Esophagus muscularis mucosa (tissue), 4 donors: ENCODE measurements around the gene CKLF. TPM values are rescaled to one million over a fixed set of nuclear protein-coding genes. Genes with fewer than 3 reads are reported as not detected.

ENCODE experiments used
- DNase-seq: peaks from one replicate; pipeline ENCODE4 v3.0.0-alpha.2; 2017; ENCODE audit errors: extremely low spot score
- H3K27ac ChIP-seq, 4 donors: fragments of 200-600 bp; sonication (generic); replicated peaks in 1 of 4; 1 replicate in 3 of 4; 2 replicates in 1 of 4; pipeline ENCODE4 v1.5.1; 2016 to 2019; ENCODE audit warnings: mild to moderate bottlenecking in 1 of 4
- H3K27me3 ChIP-seq, 4 donors: fragments of 200-600 bp; sonication (generic); one replicate each; pipeline versions ENCODE4 v1.5.1 to v1.6.0; 2016 to 2019
- H3K36me3 ChIP-seq, 4 donors: fragments of 200-600 bp; sonication (generic); one replicate each; pipeline ENCODE4 v1.5.1; 2016 to 2019
- H3K4me1 ChIP-seq, 4 donors: fragments of 200-600 bp; sonication (generic); one replicate each; pipeline ENCODE4 v1.5.1; 2016 to 2019
- H3K4me3 ChIP-seq, 4 donors: fragments of 200-600 bp; sonication (generic); 1 replicate in 2 of 4; 2 replicates in 2 of 4; pipeline ENCODE4 v1.5.1; 2016 to 2019; ENCODE audit warnings: mild to moderate bottlenecking in 4 of 4, moderate library complexity in 1 of 4
- H3K9me3 ChIP-seq, 4 donors: fragments of 200-600 bp; sonication (generic); 1 replicate in 3 of 4; 2 replicates in 1 of 4; pipeline ENCODE4 v1.5.1; 2016 to 2019
- EP300 ChIP-seq: sonication (generic); formaldehyde crosslinking; IDR thresholded peaks from one replicate; pipeline ENCODE4 v1.6.1; 2017; ENCODE audit warnings: antibody characterized with exemption
- POLR2A ChIP-seq: fragments of 450-650 bp; IDR thresholded peaks from one replicate; pipeline ENCODE4 v1.6.1; 2017; ENCODE audit warnings: antibody characterized with exemption, moderate library complexity, mild to moderate bottlenecking, low read depth
- POLR2AphosphoS5 ChIP-seq, 2 donors: sonication (generic); formaldehyde crosslinking; IDR thresholded peaks; one replicate each; pipeline ENCODE4 v1.6.1; 2017; ENCODE audit warnings: antibody characterized with exemption in 2 of 2
- WGBS: methylation state at CpG from one replicate; pipeline ENCODE4 v1.1.5; 2018; 5-methylcytosine and 5-hydroxymethylcytosine counted together
- intact Hi-C: fragments of 100-400 bp; cut with DNase I; formaldehyde crosslinking; loops from one replicate; pipeline ENCODE4 v1.15.1; 2023
- total RNA-seq, 4 donors: library from RNA; depleted of rRNA; stranded (reverse); fragments of >200 nt; gene quantifications; one replicate each; pipeline versions ENCODE4 v1.1.0 to v1.2.1, GENCODE V29; 2016
- TF ChIP-seq, protein P1 (sequence below), 3 experiments: fragments of 200-600 bp in 2 of 3; fragments of 450-650 bp in 1 of 3; sonication (generic) in 2 of 3; IDR thresholded peaks; one replicate each; pipeline ENCODE4 v1.5.1; 2017 to 2019; ENCODE audit warnings: antibody characterized with exemption in 3 of 3, mild to moderate bottlenecking in 2 of 3, moderate library complexity in 1 of 3

CKLF gene
- total RNA-seq, 4 donors from 2014 or later = 18.1 to 28.2 (median 24.2) TPM

- peak overlapping the region; percentile 81 to 94 (median 89) for H3K27ac ChIP-seq
- H3K4me3 ChIP-seq = no peak overlapping the region
- H3K27me3 ChIP-seq = no peaks in the 10 kb centered on the region
- intact Hi-C loops = no loop called here
- WGBS = 64% methylated on average over 11 of the region's 12 CpGs
- TF ChIP-seq POLR2A = no peak
- TF ChIP-seq, protein P1, sequence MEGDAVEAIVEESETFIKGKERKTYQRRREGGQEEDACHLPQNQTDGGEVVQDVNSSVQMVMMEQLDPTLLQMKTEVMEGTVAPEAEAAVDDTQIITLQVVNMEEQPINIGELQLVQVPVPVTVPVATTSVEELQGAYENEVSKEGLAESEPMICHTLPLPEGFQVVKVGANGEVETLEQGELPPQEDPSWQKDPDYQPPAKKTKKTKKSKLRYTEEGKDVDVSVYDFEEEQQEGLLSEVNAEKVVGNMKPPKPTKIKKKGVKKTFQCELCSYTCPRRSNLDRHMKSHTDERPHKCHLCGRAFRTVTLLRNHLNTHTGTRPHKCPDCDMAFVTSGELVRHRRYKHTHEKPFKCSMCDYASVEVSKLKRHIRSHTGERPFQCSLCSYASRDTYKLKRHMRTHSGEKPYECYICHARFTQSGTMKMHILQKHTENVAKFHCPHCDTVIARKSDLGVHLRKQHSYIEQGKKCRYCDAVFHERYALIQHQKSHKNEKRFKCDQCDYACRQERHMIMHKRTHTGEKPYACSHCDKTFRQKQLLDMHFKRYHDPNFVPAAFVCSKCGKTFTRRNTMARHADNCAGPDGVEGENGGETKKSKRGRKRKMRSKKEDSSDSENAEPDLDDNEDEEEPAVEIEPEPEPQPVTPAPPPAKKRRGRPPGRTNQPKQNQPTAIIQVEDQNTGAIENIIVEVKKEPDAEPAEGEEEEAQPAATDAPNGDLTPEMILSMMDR (IDR thresholded peaks at IDR 0.05) = peak; percentile 14 to 30 (median 25)
- H3K9me3 ChIP-seq = no peaks in the 10 kb centered on the region
- H3K4me1 ChIP-seq = peaks cover 75 to 85% (median 82%) of the 10 kb centered on the region in 4 donors
- DNase-seq = no peak
- H3K36me3 ChIP-seq = peaks cover 0 to 46% (median 27%) of the 10 kb centered on the region in 4 donors
Measured at GRCh38 chr16:66515596-66516508, 36.5 kb upstream of the CKLF start.

DNA sequence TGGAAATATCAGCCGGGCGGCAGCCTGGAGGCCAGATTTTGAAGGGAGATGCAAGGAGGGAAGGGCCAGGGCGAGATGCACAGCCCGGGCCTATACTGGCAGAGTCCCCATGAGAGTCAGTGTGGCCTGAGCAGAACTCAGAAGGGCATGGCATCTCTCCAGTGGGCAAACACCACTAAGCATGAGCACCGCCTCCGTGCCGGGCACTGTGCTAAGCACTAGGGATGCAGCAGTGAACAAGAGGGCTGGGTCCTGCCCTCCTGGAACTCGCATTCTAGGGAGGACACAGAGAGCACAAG lies 35.9 kb upstream of the CKLF start:
- H3K36me3 ChIP-seq = peaks cover 0 to 44% (median 23%) of the 10 kb centered on the region in 4 donors
- H3K27me3 ChIP-seq = no peaks in the 10 kb centered on the region
- H3K4me3 ChIP-seq = peak overlapping the region in 2 of 4 donors; percentile 24 to 34
- no peaks in the 10 kb centered on the region for H3K9me3 ChIP-seq
- peaks cover 73 to 85% (median 82%) of the 10 kb centered on the region in 4 donors for H3K4me1 ChIP-seq
- peak overlapping the region; percentile 81 to 94 (median 89) for H3K27ac ChIP-seq
- WGBS = 8% methylated on average over 7 of the region's 8 CpGs
- no peak for DNase-seq
- TF ChIP-seq EP300 = no peak
- no peak for TF ChIP-seq POLR2AphosphoS5 (IDR thresholded peaks at IDR 0.05)
- TF ChIP-seq, protein P1 (IDR thresholded peaks at IDR 0.05) = no peak
- no peak for TF ChIP-seq POLR2A
- intact Hi-C loops = no loop called here

- TF ChIP-seq EP300 (peak; percentile 48), POLR2A (no peak), POLR2AphosphoS5 (IDR thresholded peaks at IDR 0.05) (peak; percentile 85 to 88)
- intact Hi-C loops = no loop called here
- H3K4me1 ChIP-seq = peaks cover 73 to 85% (median 82%) of the 10 kb centered on the region in 4 donors
- DNase-seq = peak; percentile 100
- no peaks in the 10 kb centered on the region for H3K9me3 ChIP-seq
- no peaks in the 10 kb centered on the region for H3K27me3 ChIP-seq
- H3K36me3 ChIP-seq = peaks cover 0 to 43% (median 23%) of the 10 kb centered on the region in 4 donors
- peak overlapping the region; percentile 81 to 94 (median 89) for H3K27ac ChIP-seq
- peak overlapping the region; percentile 21 to 49 (median 26) for H3K4me3 ChIP-seq
- 17% methylated on average over 15 of the region's 15 CpGs for WGBS
Measured at GRCh38 chr16:66516808-66517585, 35.4 kb upstream of the CKLF start.

GRCh38 chr16:66517586-66518263 lies 34.7 kb upstream of the CKLF start:
- peak overlapping the region in 3 of 4 donors; percentile 21 to 49 (median 24) for H3K4me3 ChIP-seq
- WGBS = 71% methylated on average over 5 of the region's 8 CpGs
- H3K36me3 ChIP-seq = peaks cover 0 to 40% (median 21%) of the 10 kb centered on the region in 4 donors
- H3K4me1 ChIP-seq = peaks cover 71 to 85% (median 82%) of the 10 kb centered on the region in 4 donors
- intact Hi-C loops = no loop called here
- H3K27me3 ChIP-seq = no peaks in the 10 kb centered on the region
- no peak for TF ChIP-seq EP300
- TF ChIP-seq, protein P1 (IDR thresholded peaks at IDR 0.05) = no peak
- TF ChIP-seq POLR2AphosphoS5 (IDR thresholded peaks at IDR 0.05) = no peak
- no peak for TF ChIP-seq POLR2A
- no peaks in the 10 kb centered on the region for H3K9me3 ChIP-seq
- DNase-seq = no peak
- H3K27ac ChIP-seq = peak overlapping the region; percentile 81 to 94 (median 89)
